ENCODE data around the gene CAPN10.

The CAPN10 gene

DNA sequence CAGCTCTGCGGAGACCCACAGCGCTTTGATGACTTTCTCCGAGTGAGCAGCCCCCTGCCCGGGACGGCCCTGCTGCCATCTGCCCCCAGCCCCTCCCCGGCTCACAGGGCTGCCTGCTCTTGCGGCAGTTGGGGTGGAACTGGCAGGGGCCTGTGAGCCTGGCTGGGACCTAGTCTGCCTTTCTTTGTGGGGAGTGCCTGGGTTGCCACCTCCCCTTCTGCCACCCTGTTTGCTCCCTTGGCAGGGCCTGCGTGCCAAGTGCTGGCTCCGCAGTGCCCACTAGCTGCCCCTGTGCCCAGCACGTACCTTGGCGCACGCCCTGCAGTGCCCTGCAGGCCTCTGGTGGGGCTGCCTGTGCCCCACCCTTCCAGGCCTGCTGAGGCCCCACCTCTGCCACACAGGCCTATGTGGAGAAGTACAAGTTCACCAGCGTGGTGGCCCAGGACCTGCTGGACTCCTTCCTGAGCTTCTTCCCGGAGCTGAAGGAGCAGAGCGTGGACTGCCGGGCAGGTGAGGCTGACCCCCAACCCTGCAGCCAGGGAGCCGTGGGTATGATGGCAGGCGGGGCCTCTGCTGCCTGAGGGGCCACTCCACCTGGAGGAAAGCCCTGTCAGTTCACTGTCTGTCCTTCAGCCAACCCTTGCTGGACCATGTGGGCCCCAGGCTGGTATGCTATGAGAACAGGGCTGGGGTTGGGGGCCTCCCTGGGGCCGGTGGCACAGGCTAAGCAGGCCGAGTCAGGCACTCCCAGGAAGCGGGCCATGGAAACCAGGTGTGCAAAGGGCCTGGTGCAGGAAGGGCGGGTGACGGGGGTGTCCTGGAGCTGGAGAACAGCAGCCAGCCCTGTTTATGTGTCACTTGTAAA lies 11.2 kb upstream of the CAPN10 start:
- DNase-seq (ENCODE audit: low spot score): no peak

GRCh38 chr2:240576036-240576435 lies 10.5 kb upstream of the CAPN10 start:
- DNase-seq (ENCODE audit: low spot score): no peak

GRCh38 chr2:240576436-240577205 lies 9.9 kb upstream of the CAPN10 start:
- DNase-seq (ENCODE audit: low spot score): no peak

GRCh38 chr2:240577281-240578109 lies 9.0 kb upstream of the CAPN10 start:
- no peak for DNase-seq (ENCODE audit: low spot score)

- no peak for DNase-seq (ENCODE audit: low spot score)
These were observed 8.5 kb upstream of the CAPN10 start for GRCh38 chr2:240578110-240578450.

DNA sequence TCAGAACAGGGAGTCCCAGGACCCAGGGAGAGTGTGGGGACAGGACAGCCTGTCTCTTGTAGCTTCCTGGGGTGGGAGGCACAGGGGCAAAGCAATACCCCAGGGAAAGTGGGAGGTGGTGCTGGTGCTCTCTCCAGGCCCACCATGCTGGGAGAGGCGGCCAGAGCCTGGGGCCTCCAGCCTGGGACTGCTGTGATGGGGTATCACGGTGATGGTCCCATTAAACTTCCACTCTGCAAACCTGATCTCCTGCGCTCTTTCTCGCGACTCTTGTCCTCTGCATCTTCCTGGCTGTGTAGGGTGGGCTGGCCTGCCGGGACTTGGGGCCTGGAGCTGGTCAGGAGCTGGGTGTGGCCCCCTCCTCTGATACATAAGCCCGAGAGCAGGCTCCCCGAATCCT lies 8.0 kb upstream of the CAPN10 start:
- DNase-seq (ENCODE audit: low spot score): no peak

DNA sequence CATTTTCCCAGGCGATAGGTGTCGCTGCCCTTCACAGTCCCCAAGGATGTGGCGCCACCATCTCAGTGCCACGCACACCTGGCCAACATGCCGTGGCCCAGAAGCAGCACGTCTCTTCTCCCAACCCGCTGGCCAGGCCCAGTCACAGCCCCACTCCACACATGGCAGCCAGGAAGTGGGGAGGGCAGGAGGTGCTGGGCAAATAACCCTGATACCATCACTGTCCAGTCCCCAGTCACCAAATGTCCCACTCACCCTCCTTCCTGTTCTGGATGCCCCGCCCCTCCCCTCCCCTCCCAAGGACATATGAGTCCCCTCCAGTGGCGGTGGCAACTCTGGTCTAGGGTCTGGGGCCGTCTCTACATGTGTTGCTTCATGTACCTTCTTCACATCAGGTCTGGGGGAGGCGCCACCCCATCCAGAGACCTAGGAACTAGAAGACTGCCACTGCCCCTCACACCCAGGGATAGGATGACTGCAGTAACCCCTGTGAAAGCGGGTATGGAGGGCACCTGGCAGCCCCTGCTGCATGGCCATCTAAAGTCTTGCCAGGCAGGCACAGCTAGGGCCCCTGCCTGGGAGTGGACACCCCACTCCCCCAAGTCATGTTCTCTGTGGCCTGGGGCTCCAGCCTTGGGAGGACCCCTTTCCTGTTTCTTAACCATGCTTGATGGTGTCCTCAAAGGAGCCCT lies 7.3 kb upstream of the CAPN10 start:
- DNase-seq (ENCODE audit: low spot score): no peak

GRCh38 chr2:240579771-240580614 lies 6.5 kb upstream of the CAPN10 start:
- no peak for DNase-seq (ENCODE audit: low spot score)

GRCh38 chr2:240581811-240582210 lies 4.7 kb upstream of the CAPN10 start:
- DNase-seq (ENCODE audit: low spot score): no peak

DNA sequence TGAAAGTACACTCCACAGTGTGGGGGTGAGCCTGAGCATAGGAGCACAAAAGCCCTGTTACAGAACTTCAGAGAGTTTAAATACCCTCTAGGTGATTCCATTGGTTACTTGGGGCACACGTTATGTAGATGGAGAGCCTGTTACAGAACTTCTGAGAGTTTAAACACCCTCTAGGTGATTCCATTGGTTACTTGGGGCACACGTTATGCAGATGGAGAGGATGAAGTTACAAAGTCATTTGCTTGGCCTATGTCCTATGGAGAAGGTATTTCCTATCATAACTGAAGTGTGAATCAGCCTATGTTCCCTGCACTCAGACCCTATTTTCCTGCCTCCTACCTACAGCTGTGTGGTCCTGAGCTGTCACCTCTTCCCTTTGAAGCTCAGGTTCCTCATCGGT lies 3.8 kb upstream of the CAPN10 start:
- no peak for DNase-seq (ENCODE audit: low spot score)

GRCh38 chr2:240583774-240584173 lies 2.8 kb upstream of the CAPN10 start:
- no peak for DNase-seq (ENCODE audit: low spot score)

GRCh38 chr2:240584486-240585031 lies 2.0 kb upstream of the CAPN10 start:
- DNase-seq (ENCODE audit: low spot score): no peak

DNA sequence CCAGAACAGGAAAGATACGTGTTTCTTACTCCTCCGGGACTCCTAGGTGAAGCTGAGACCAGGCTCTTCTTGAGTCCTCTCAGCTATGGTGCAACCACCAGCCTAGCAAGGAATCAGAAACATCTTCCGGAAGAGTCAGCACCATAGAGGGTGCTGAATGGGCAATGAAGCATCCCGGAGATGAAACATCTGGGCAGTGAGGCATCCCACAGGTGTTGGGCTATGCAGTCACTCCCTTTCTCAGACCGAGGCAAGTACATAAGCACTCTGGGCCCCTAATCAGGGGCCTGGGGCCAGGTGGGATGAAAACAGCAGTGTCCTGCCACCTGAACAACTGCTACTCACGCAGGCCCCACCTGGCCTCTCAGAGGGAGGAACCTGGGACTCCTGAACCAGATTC lies 1.4 kb upstream of the CAPN10 start:
- DNase-seq (ENCODE audit: low spot score): no peak

GRCh38 chr2:240585681-240586197 lies 795 bp upstream of the CAPN10 start:
- DNase-seq (ENCODE audit: low spot score): no peak

DNA sequence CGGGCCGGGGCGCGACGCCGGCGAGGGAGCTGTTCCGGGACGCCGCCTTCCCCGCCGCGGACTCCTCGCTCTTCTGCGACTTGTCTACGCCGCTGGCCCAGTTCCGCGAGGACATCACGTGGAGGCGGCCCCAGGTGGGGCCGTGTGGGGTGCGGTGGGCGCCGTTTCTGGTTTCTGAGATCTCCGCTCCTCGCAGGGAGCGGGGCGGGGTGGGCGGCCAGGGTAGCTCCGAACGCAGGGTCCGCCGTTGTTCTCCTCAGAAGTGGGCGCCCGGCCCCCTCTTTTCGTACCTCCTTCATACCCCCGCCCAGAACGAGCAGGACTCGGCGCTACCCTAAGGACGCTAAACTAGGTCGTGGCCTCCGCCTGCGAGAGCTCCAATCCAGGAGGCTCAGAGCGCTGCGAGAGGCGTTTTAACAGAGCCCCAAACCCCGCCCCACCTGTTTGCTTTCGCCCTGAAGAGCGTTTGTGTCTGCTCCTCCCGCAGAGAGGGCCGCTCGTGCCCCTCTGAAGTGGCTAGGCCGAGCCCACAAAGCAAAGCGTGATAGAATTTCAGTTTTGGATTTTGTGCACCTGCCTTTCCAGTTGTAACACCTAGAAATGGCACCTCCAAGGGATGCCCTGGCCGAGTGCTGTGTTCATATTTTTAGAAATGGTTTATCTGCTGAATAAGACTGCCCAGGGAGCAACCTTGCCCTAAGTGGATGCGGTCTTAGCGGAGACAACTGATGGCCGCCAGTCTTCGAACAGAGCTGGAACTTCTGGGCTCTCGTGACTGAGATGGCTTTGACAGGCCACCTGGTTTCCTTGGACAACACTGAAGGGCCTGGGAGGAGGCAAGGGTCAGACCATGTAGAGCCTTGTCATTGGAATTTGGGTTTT lies 626 bp downstream of the CAPN10 start:
- no peak for DNase-seq (ENCODE audit: low spot score)

GRCh38 chr2:240588006-240588655 lies 1.6 kb downstream of the CAPN10 start:
- no peak for DNase-seq (ENCODE audit: low spot score)

DNA sequence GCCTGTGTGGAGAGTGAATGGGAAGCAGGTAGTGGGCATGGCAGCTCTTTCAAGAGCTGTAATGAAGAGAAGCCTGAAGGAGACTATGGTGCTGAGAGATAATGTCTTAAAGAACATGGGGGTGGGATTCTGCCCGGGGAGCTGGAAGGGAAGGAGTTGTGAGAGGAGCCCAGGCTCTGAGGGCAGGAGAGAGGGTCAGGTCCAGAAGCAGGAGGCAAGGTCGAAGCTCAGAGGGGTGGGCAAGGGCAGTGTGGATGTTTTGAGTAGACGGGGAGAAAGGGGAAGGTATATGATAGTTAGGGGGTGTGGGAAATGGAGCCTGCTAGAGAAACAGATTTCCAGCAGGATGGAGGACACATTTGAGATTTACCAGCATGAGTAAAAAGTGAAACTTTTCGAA lies 2.1 kb downstream of the CAPN10 start:
- no peak for DNase-seq (ENCODE audit: low spot score)

GRCh38 chr2:240589375-240589774 lies 2.8 kb downstream of the CAPN10 start:
- no peak for DNase-seq (ENCODE audit: low spot score)

Data from ecto neural progenitor cell (in vitro differentiated cells).